ENCODE measurements around the gene MYO3B.

- TF ChIP-seq CTCF (IDR thresholded peaks at IDR 0.05) (no peak), POLR2A (IDR thresholded peaks at IDR 0.05) (no peak)
These were observed 395.7 kb downstream of the MYO3B start for GRCh38 chr2:170573671-170574070.
